Colonic mucosa (tissue), 4 donors: Measurements from ENCODE around the gene ARHGAP26. TPM values are rescaled to one million over a fixed set of nuclear protein-coding genes. Genes with fewer than 3 reads are reported as not detected.
A peak's percentile ranks its signal among the peaks of the same experiment; 100 is the strongest.

Experiments used
- DNase-seq: peaks from one replicate; pipeline ENCODE4 v3.0.0-alpha.2; 2020
- H3K27ac ChIP-seq: fragments of 200-600 bp; one replicate; pipeline ENCODE4 v1.8.0; 2021
- H3K27me3 ChIP-seq: fragments of 200-600 bp; one replicate; pipeline ENCODE4 v1.8.0; 2021
- H3K36me3 ChIP-seq: fragments of 200-600 bp; one replicate; pipeline ENCODE4 v1.8.0; 2021
- H3K4me1 ChIP-seq: fragments of 200-600 bp; one replicate; pipeline ENCODE4 v1.8.0; 2021; ENCODE audit warnings: mild to moderate bottlenecking
- H3K4me3 ChIP-seq: fragments of 200-600 bp; one replicate; pipeline ENCODE4 v1.8.0; 2021
- H3K9ac ChIP-seq, 2 donors: one replicate each; pipeline ENCODE4 v1.7.0; 2013; ENCODE audit warnings: control low read depth in 2 of 2, low read depth in 2 of 2, low read length in 2 of 2
- H3K9me3 ChIP-seq: fragments of 200-600 bp; one replicate; pipeline ENCODE4 v1.8.0; 2021
- CTCF ChIP-seq: fragments of 200-600 bp; IDR thresholded peaks from one replicate; pipeline ENCODE4 v1.8.0; 2022; ENCODE audit warnings: antibody characterized with exemption, mild to moderate bottlenecking
- intact Hi-C: fragments of 100-400 bp; cut with DNase I; formaldehyde crosslinking; loops from one replicate; pipeline ENCODE4 v1.14.1; 2022
- total RNA-seq, 2 donors: library from RNA; stranded (reverse); fragmentation: NEBNext Ultra II Directional in 1 of 2; extraction: Animal tissue kit (Norgen Biotek cat#: 25700) in 1 of 2; gene quantifications; one replicate each; pipeline ENCODE4 v1.2.1, GENCODE V29; 2021
- donor health status: healthy.
- donor health status: DM: no; HTN: no; CAD: no.
- donor health status: DM: no; HTN: no; CAD: no.

ARHGAP26 gene
- total RNA-seq, 2 donors from 2014 or later, result 59.1 to 74.0 TPM

- intact Hi-C loops, result no loop called here
- H3K9ac ChIP-seq, result no peak overlapping the region
- H3K27me3 ChIP-seq, result no peaks in the 10 kb centered on the region
- H3K36me3 ChIP-seq, result no peaks in the 10 kb centered on the region
- no peak overlapping the region for H3K4me3 ChIP-seq
- no peak overlapping the region for H3K27ac ChIP-seq
- H3K9me3 ChIP-seq, result no peaks in the 10 kb centered on the region
- H3K4me1 ChIP-seq, result peaks cover 5% of the 10 kb centered on the region
- TF ChIP-seq CTCF, result no peak
- no peak for DNase-seq
Observed at GRCh38 chr5:142976861-142977260, 206.7 kb downstream of the ARHGAP26 start.

- Histone ChIP-seq H3K27ac (no peak overlapping the region), H3K9me3 (no peaks in the 10 kb centered on the region), H3K4me3 (no peak overlapping the region), H3K4me1 (peaks cover 11% of the 10 kb centered on the region), H3K27me3 (no peaks in the 10 kb centered on the region), H3K36me3 (no peaks in the 10 kb centered on the region), H3K9ac (no peak overlapping the region)
- TF ChIP-seq CTCF, result no peak
- intact Hi-C loops, result no loop called here
- no peak for DNase-seq
Observed at GRCh38 chr5:142977363-142978051, 207.3 kb downstream of the ARHGAP26 start.

- no peaks in the 10 kb centered on the region for H3K36me3 ChIP-seq
- no peak overlapping the region for H3K9ac ChIP-seq
- no peak overlapping the region for H3K4me3 ChIP-seq
- DNase-seq, result no peak
- H3K27me3 ChIP-seq, result no peaks in the 10 kb centered on the region
- H3K9me3 ChIP-seq, result no peaks in the 10 kb centered on the region
- H3K4me1 ChIP-seq, result peaks cover 16% of the 10 kb centered on the region
- H3K27ac ChIP-seq, result no peak overlapping the region
- intact Hi-C loops, result no loop called here
- TF ChIP-seq CTCF, result no peak
Observed at GRCh38 chr5:142978252-142978651, 208.1 kb downstream of the ARHGAP26 start.

GRCh38 chr5:142978726-142979125, 208.5 kb downstream of the ARHGAP26 start:
- Histone ChIP-seq H3K4me1 (peaks cover 16% of the 10 kb centered on the region), H3K27me3 (no peaks in the 10 kb centered on the region), H3K9ac (no peak overlapping the region), H3K4me3 (no peak overlapping the region), H3K36me3 (no peaks in the 10 kb centered on the region), H3K27ac (no peak overlapping the region), H3K9me3 (no peaks in the 10 kb centered on the region)
- no peak for DNase-seq
- intact Hi-C loops, result no loop called here
- TF ChIP-seq CTCF, result no peak

- intact Hi-C loops, result no loop called here
- no peaks in the 10 kb centered on the region for H3K27me3 ChIP-seq
- DNase-seq, result peak; percentile 70
- no peak overlapping the region for H3K27ac ChIP-seq
- no peaks in the 10 kb centered on the region for H3K36me3 ChIP-seq
- H3K4me3 ChIP-seq, result no peak overlapping the region
- no peak for TF ChIP-seq CTCF
- no peak overlapping the region for H3K9ac ChIP-seq
- H3K9me3 ChIP-seq, result no peaks in the 10 kb centered on the region
- H3K4me1 ChIP-seq, result peaks cover 16% of the 10 kb centered on the region
Observed at GRCh38 chr5:142979636-142980035, 209.5 kb downstream of the ARHGAP26 start.
